Prostate gland (tissue), 2 donors: Measurements from ENCODE around the gene SH3PXD2B.

Experiments
- CTCF ChIP-seq, 4 experiments: fragments of 200-600 bp in 2 of 4; fragments of 450-650 bp in 2 of 4; sonication (generic) in 2 of 4; IDR thresholded peaks; 1 replicate in 3 of 4; 2 replicates in 1 of 4; pipeline ENCODE4 v1.5.1; 2016 to 2019; ENCODE audit warnings: antibody characterized with exemption in 4 of 4, mild to moderate bottlenecking in 2 of 4, moderate library complexity in 2 of 4
- POLR2A ChIP-seq: fragments of 450-650 bp; IDR thresholded peaks from one replicate; pipeline ENCODE4 v1.6.1; 2016; ENCODE audit warnings: antibody characterized with exemption, mild to moderate bottlenecking

- TF ChIP-seq CTCF (IDR thresholded peaks at IDR 0.05) (no peak), POLR2A (no peak)
These were observed 51.0 kb downstream of the SH3PXD2B start for GRCh38 chr5:172403189-172403796.
